Mucosa of descending colon (tissue), 3 donors: ENCODE results near the gene ZNF609. TPM values are rescaled to one million over a fixed set of nuclear protein-coding genes. Genes with fewer than 3 reads are reported as not detected.

Source experiments
- ATAC-seq: fragments of 200-7000 bp; cut with Tn5 transposase; one replicate; pipeline ENCODE4 v1.9.1; 2020; ENCODE audit warnings: mild to moderate bottlenecking, moderate library complexity
- DNase-seq, 3 donors: peaks; one replicate each; pipeline ENCODE4 v3.0.0-alpha.2; 2020
- H3K36me3 ChIP-seq: fragments of 200-600 bp; one replicate; pipeline ENCODE4 v1.8.0; 2021; ENCODE audit warnings: low read depth, mild to moderate bottlenecking
- H3K4me1 ChIP-seq: fragments of 200-600 bp; one replicate; pipeline ENCODE4 v1.8.0; 2021; ENCODE audit warnings: low read depth, mild to moderate bottlenecking
- H3K4me3 ChIP-seq: fragments of 200-600 bp; one replicate; pipeline ENCODE4 v1.8.0; 2021; ENCODE audit warnings: mild to moderate bottlenecking
- H3K9me3 ChIP-seq: fragments of 200-600 bp; one replicate; pipeline ENCODE4 v1.8.0; 2021; ENCODE audit warnings: mild to moderate bottlenecking
- intact Hi-C, 2 donors: fragments of 100-400 bp; cut with DNase I in 1 of 2; cut with micrococcal nuclease in 1 of 2; formaldehyde crosslinking; loops; one replicate each; pipeline versions ENCODE4 v1.11.0 to v1.11.1; 2022; cut with DNase I, micrococcal nuclease
- total RNA-seq, 3 donors: library from RNA; stranded (reverse); fragmentation: NEBNext Ultra II Directional in 2 of 3; extraction: Animal tissue kit (Norgen Biotek cat#: 25700) in 2 of 3; gene quantifications; one replicate each; pipeline versions ENCODE4 v1.2.1 to v1.2.4, GENCODE V29; 2021 to 2023
- TF ChIP-seq, protein P1 (sequence below): fragments of 200-600 bp; IDR thresholded peaks from one replicate; pipeline ENCODE4 v1.8.0; 2022; ENCODE audit warnings: antibody characterized with exemption, mild to moderate bottlenecking
- donor health status: DM: no; HTN: no; CAD: no; lungs with moderate emphysema.
- donor health status: DM: no; HTN: no; CAD: no.
- donor health status: DM: no; HTN: yes; CAD: no.

Gene ZNF609
- total RNA-seq, 3 donors from 2014 or later, result 25.4 to 49.2 (median 29.5) TPM

DNA sequence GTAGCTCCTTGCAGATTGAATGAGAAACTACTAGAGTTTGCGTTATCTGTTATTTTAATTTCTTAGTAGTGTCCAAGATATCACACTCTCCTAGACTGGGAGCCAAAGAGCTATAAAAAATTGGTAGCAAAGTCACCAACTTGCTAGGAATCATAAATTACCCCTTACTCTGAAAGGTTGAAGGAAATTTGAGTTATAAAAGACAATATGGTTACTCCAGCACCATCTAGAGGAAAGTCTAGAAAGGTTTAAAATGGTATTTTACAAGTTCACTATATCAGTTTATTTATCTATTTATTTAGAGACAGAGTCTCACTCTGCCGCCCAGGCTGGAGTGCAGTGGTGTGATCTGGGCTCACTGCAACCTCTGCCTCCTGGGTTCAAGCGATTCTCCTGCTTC, 193.4 kb downstream of the ZNF609 start:
- intact Hi-C loops, result no loop called here
- H3K4me1 ChIP-seq, result peaks cover 21% of the 10 kb centered on the region
- DNase-seq, result no peak
- H3K9me3 ChIP-seq, result no peaks in the 10 kb centered on the region
- TF ChIP-seq, protein P1, sequence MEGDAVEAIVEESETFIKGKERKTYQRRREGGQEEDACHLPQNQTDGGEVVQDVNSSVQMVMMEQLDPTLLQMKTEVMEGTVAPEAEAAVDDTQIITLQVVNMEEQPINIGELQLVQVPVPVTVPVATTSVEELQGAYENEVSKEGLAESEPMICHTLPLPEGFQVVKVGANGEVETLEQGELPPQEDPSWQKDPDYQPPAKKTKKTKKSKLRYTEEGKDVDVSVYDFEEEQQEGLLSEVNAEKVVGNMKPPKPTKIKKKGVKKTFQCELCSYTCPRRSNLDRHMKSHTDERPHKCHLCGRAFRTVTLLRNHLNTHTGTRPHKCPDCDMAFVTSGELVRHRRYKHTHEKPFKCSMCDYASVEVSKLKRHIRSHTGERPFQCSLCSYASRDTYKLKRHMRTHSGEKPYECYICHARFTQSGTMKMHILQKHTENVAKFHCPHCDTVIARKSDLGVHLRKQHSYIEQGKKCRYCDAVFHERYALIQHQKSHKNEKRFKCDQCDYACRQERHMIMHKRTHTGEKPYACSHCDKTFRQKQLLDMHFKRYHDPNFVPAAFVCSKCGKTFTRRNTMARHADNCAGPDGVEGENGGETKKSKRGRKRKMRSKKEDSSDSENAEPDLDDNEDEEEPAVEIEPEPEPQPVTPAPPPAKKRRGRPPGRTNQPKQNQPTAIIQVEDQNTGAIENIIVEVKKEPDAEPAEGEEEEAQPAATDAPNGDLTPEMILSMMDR, result no peak
- no peaks in the 10 kb centered on the region for H3K36me3 ChIP-seq
- ATAC-seq, result peak; percentile 24
- no peak overlapping the region for H3K4me3 ChIP-seq

GRCh38 chr15:64656508-64656907, 196.1 kb downstream of the ZNF609 start:
- H3K36me3 ChIP-seq, result no peaks in the 10 kb centered on the region
- no peak for ATAC-seq
- H3K4me3 ChIP-seq, result no peak overlapping the region
- DNase-seq, result no peak
- H3K4me1 ChIP-seq, result peaks cover 14% of the 10 kb centered on the region
- no peaks in the 10 kb centered on the region for H3K9me3 ChIP-seq
- intact Hi-C loops, result no loop called here
- TF ChIP-seq, protein P1, result no peak

DNA sequence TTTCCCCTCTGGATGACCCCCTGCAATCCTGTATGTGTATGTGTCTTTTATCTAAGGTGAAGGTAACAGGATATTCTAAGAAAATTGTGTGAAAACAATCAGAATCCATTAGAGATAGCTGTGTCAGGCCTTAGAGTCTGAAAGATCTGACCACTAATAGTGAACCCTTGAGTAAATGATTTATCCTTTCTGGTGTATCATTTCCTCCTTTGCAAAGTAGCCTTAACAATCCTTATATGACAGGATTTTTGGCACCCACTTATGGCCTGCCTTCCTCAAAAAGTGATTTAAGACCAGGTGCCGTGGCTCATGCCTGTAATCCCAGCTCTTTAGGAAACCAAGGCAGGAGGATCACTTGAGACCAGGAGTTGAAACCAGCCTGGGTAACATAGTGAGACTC, 204.8 kb downstream of the ZNF609 start:
- Histone ChIP-seq H3K4me1 (peaks cover 6% of the 10 kb centered on the region), H3K9me3 (no peaks in the 10 kb centered on the region), H3K4me3 (no peak overlapping the region), H3K36me3 (no peaks in the 10 kb centered on the region)
- TF ChIP-seq, protein P1, result no peak
- peak; percentile 65 for ATAC-seq
- intact Hi-C loops, result no loop called here
- DNase-seq, result no peak

DNA sequence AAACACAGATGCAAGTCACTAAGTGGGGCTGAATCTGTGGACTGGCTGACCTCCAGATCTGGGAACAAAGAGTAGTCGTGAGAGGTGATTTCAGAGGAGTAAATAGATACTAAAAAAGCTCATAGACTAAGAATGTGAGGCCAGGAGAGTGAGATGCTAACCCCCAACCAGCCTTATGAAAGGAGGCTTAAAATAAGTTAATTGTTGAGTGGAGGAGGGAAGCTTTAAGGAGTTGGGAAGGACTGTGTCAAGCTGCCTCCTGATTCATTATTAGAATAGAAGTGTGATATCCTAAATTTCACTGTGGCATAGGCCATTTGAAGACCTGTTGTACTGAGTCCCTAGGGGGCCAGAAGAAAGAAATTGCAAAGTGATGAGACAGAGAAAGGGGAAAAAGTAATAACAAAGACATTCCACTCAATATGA, 207.4 kb downstream of the ZNF609 start:
- TF ChIP-seq, protein P1, result no peak
- no peaks in the 10 kb centered on the region for H3K36me3 ChIP-seq
- H3K4me3 ChIP-seq, result no peak overlapping the region
- H3K9me3 ChIP-seq, result no peaks in the 10 kb centered on the region
- DNase-seq (no peak), ATAC-seq (no peak)
- H3K4me1 ChIP-seq, result peaks cover 6% of the 10 kb centered on the region
- intact Hi-C loops, result no loop called here

DNA sequence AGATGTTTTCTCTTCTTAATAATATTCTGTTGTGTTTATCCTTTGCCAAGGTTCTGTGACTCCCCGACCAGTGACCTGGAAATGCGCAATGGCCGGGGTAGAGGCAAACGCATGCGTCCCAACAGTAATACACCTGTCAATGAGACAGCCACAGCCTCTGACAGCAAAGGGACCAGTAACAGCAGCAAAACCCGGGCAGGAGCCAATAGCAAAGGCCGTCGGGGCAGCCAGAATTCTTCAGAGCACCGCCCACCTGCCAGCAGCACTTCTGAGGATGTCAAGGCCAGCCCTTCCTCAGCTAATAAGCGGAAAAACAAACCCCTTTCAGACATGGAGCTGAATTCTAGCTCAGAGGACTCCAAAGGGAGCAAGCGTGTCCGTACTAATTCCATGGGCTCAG, 213.5 kb downstream of the ZNF609 start:
- Histone ChIP-seq H3K9me3 (no peaks in the 10 kb centered on the region), H3K36me3 (no peaks in the 10 kb centered on the region), H3K4me1 (no peaks in the 10 kb centered on the region), H3K4me3 (no peak overlapping the region)
- no peak for ATAC-seq
- TF ChIP-seq, protein P1, result no peak
- intact Hi-C loops, result loop anchor here in 1 of 2 donors (10.0 kb wide), 1 partner anchor 249 kb away; no protein-coding TSS in a partner anchor
- DNase-seq, result no peak
